Measurements from ENCODE around the gene WDR47.

DNA sequence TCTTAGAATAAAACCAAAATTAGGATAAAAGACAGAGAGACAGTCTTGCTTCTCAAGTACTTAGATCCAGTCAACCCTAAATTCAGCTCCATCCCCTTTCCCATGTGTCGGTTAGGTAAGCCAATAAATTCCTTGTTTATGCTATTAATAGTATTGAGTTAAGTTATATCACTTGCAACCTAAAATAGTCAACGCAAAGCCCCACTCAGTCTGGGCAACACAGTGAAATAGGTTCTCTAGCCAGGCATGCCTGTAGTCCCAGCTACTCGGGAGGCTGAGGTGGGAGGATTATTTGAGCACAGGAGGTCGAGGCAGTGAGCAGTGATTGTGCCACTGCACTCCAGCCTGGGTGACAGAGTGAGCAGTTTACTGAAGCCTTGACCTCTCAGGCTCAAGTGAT is 19.3 kb upstream of the WDR47 start:
- TF ChIP-seq, protein P1, sequence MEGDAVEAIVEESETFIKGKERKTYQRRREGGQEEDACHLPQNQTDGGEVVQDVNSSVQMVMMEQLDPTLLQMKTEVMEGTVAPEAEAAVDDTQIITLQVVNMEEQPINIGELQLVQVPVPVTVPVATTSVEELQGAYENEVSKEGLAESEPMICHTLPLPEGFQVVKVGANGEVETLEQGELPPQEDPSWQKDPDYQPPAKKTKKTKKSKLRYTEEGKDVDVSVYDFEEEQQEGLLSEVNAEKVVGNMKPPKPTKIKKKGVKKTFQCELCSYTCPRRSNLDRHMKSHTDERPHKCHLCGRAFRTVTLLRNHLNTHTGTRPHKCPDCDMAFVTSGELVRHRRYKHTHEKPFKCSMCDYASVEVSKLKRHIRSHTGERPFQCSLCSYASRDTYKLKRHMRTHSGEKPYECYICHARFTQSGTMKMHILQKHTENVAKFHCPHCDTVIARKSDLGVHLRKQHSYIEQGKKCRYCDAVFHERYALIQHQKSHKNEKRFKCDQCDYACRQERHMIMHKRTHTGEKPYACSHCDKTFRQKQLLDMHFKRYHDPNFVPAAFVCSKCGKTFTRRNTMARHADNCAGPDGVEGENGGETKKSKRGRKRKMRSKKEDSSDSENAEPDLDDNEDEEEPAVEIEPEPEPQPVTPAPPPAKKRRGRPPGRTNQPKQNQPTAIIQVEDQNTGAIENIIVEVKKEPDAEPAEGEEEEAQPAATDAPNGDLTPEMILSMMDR (IDR thresholded peaks at IDR 0.05; ENCODE audit: low read depth, low read length, missing input control): no peak
- no peak for TF ChIP-seq GABPA (IDR thresholded peaks at IDR 0.05 in 1 of 2, conservative IDR thresholded peaks at IDR 0.05 in 1 of 2)
